GM23338 (cell line): Measurements from ENCODE around the gene RPS21.

Experiments
- CREB1 ChIP-seq: fragments of 250-450 bp; sonication (Bioruptor Pico); IDR thresholded peaks from 2 replicates; pipeline ENCODE4 v1.5.0; 2020; ENCODE audit warnings: low read depth, mild to moderate bottlenecking, moderate library complexity
- ETS1 ChIP-seq: IDR thresholded peaks from 2 replicates; pipeline ENCODE4 v1.6.1; 2016; ENCODE audit warnings: antibody characterized with exemption
- EZH2 ChIP-seq: fragments of 200-600 bp; sonication (generic); IDR thresholded peaks from one replicate; pipeline ENCODE4 v1.8.0; 2017; ENCODE audit warnings: antibody characterized with exemption, mild to moderate bottlenecking, low read depth; ENCODE audit not compliant: unreplicated experiment
- EZH2phosphoT487 ChIP-seq: fragments of 200-600 bp; sonication (generic); IDR thresholded peaks from one replicate; pipeline ENCODE4 v1.8.1; 2018; ENCODE audit warnings: antibody characterized with exemption; ENCODE audit not compliant: unreplicated experiment
- JUNB ChIP-seq: IDR thresholded peaks from one replicate; pipeline ENCODE4 v1.6.1; 2016; ENCODE audit warnings: antibody characterized with exemption; ENCODE audit not compliant: unreplicated experiment
- NANOG ChIP-seq: IDR thresholded peaks from 2 replicates; pipeline ENCODE4 v1.6.1; 2016; ENCODE audit warnings: antibody characterized with exemption, borderline replicate concordance
- POLR2AphosphoS5 ChIP-seq: IDR thresholded peaks from 2 replicates; pipeline ENCODE4 v1.6.1; 2016; ENCODE audit warnings: antibody characterized with exemption, low read depth
- STAT1 ChIP-seq: IDR thresholded peaks from one replicate; pipeline ENCODE4 v1.6.1; 2016; ENCODE audit warnings: antibody characterized with exemption; ENCODE audit not compliant: unreplicated experiment
- ZNF114 ChIP-seq: fragments of 250-450 bp; sonication (Bioruptor Pico); IDR thresholded peaks from 2 replicates; pipeline ENCODE4 v1.5.0; 2020; ENCODE audit warnings: mild to moderate bottlenecking, moderate library complexity
- ZNF331 ChIP-seq: fragments of 250-450 bp; sonication (Bioruptor Pico); IDR thresholded peaks from 2 replicates; pipeline ENCODE4 v1.5.0; 2020; ENCODE audit warnings: low read depth, mild to moderate bottlenecking, moderate library complexity
- TF ChIP-seq, protein P1 (sequence below), 2 experiments: fragments of 200-600 bp in 1 of 2; sonication (generic) in 1 of 2; conservative IDR thresholded peaks; 2 replicates each; pipeline versions ENCODE4 v1.5.1 to v1.6.1; 2016 to 2017; ENCODE audit warnings: antibody characterized with exemption in 2 of 2, low read depth in 2 of 2, mild to moderate bottlenecking in 2 of 2, moderate library complexity in 1 of 2
- TF ChIP-seq, protein P2 (sequence below): IDR thresholded peaks from one replicate; pipeline ENCODE4 v1.6.1; 2018; ENCODE audit warnings: antibody characterized with exemption; ENCODE audit not compliant: unreplicated experiment
- TF ChIP-seq, protein P3 (sequence below): fragments of 250-450 bp; sonication (Bioruptor Pico); IDR thresholded peaks from 2 replicates; pipeline ENCODE4 v1.5.0; 2020; ENCODE audit warnings: mild to moderate bottlenecking, moderate library complexity

- TF ChIP-seq, protein P1, sequence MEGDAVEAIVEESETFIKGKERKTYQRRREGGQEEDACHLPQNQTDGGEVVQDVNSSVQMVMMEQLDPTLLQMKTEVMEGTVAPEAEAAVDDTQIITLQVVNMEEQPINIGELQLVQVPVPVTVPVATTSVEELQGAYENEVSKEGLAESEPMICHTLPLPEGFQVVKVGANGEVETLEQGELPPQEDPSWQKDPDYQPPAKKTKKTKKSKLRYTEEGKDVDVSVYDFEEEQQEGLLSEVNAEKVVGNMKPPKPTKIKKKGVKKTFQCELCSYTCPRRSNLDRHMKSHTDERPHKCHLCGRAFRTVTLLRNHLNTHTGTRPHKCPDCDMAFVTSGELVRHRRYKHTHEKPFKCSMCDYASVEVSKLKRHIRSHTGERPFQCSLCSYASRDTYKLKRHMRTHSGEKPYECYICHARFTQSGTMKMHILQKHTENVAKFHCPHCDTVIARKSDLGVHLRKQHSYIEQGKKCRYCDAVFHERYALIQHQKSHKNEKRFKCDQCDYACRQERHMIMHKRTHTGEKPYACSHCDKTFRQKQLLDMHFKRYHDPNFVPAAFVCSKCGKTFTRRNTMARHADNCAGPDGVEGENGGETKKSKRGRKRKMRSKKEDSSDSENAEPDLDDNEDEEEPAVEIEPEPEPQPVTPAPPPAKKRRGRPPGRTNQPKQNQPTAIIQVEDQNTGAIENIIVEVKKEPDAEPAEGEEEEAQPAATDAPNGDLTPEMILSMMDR (conservative IDR thresholded peaks at IDR 0.05; ENCODE audit: low read depth in 2 of 2), result no peak
- TF ChIP-seq POLR2AphosphoS5 (no peak), EZH2 (no peak), ZNF331 (CRISPR knock-in tag) (no peak), EZH2phosphoT487 (no peak), JUNB (no peak), STAT1 (no peak), CREB1 (CRISPR knock-in tag) (no peak), ETS1 (no peak), ZNF114 (CRISPR knock-in tag) (no peak), NANOG (no peak)
- TF ChIP-seq, protein P2, sequence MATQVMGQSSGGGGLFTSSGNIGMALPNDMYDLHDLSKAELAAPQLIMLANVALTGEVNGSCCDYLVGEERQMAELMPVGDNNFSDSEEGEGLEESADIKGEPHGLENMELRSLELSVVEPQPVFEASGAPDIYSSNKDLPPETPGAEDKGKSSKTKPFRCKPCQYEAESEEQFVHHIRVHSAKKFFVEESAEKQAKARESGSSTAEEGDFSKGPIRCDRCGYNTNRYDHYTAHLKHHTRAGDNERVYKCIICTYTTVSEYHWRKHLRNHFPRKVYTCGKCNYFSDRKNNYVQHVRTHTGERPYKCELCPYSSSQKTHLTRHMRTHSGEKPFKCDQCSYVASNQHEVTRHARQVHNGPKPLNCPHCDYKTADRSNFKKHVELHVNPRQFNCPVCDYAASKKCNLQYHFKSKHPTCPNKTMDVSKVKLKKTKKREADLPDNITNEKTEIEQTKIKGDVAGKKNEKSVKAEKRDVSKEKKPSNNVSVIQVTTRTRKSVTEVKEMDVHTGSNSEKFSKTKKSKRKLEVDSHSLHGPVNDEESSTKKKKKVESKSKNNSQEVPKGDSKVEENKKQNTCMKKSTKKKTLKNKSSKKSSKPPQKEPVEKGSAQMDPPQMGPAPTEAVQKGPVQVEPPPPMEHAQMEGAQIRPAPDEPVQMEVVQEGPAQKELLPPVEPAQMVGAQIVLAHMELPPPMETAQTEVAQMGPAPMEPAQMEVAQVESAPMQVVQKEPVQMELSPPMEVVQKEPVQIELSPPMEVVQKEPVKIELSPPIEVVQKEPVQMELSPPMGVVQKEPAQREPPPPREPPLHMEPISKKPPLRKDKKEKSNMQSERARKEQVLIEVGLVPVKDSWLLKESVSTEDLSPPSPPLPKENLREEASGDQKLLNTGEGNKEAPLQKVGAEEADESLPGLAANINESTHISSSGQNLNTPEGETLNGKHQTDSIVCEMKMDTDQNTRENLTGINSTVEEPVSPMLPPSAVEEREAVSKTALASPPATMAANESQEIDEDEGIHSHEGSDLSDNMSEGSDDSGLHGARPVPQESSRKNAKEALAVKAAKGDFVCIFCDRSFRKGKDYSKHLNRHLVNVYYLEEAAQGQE, result no peak
- TF ChIP-seq, protein P3, sequence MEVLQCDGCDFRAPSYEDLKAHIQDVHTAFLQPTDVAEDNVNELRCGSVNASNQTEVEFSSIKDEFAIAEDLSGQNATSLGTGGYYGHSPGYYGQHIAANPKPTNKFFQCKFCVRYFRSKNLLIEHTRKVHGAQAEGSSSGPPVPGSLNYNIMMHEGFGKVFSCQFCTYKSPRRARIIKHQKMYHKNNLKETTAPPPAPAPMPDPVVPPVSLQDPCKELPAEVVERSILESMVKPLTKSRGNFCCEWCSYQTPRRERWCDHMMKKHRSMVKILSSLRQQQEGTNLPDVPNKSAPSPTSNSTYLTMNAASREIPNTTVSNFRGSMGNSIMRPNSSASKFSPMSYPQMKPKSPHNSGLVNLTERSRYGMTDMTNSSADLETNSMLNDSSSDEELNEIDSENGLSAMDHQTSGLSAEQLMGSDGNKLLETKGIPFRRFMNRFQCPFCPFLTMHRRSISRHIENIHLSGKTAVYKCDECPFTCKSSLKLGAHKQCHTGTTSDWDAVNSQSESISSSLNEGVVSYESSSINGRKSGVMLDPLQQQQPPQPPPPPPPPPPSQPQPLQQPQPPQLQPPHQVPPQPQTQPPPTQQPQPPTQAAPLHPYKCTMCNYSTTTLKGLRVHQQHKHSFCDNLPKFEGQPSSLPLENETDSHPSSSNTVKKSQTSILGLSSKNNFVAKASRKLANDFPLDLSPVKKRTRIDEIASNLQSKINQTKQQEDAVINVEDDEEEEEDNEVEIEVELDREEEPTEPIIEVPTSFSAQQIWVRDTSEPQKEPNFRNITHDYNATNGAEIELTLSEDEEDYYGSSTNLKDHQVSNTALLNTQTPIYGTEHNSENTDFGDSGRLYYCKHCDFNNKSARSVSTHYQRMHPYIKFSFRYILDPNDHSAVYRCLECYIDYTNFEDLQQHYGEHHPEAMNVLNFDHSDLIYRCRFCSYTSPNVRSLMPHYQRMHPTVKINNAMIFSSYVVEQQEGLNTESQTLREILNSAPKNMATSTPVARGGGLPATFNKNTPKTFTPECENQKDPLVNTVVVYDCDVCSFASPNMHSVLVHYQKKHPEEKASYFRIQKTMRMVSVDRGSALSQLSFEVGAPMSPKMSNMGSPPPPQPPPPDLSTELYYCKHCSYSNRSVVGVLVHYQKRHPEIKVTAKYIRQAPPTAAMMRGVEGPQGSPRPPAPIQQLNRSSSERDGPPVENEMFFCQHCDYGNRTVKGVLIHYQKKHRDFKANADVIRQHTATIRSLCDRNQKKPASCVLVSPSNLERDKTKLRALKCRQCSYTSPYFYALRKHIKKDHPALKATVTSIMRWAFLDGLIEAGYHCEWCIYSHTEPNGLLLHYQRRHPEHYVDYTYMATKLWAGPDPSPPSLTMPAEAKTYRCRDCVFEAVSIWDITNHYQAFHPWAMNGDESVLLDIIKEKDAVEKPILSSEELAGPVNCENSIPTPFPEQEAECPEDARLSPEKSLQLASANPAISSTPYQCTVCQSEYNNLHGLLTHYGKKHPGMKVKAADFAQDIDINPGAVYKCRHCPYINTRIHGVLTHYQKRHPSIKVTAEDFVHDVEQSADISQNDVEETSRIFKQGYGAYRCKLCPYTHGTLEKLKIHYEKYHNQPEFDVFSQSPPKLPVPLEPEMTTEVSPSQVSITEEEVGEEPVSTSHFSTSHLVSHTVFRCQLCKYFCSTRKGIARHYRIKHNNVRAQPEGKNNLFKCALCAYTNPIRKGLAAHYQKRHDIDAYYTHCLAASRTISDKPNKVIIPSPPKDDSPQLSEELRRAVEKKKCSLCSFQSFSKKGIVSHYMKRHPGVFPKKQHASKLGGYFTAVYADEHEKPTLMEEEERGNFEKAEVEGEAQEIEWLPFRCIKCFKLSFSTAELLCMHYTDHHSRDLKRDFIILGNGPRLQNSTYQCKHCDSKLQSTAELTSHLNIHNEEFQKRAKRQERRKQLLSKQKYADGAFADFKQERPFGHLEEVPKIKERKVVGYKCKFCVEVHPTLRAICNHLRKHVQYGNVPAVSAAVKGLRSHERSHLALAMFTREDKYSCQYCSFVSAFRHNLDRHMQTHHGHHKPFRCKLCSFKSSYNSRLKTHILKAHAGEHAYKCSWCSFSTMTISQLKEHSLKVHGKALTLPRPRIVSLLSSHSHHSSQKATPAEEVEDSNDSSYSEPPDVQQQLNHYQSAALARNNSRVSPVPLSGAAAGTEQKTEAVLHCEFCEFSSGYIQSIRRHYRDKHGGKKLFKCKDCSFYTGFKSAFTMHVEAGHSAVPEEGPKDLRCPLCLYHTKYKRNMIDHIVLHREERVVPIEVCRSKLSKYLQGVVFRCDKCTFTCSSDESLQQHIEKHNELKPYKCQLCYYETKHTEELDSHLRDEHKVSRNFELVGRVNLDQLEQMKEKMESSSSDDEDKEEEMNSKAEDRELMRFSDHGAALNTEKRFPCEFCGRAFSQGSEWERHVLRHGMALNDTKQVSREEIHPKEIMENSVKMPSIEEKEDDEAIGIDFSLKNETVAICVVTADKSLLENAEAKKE, result no peak
Observed at GRCh38 chr20:62416651-62417637, 30.0 kb downstream of the RPS21 start.
